ENCODE measurements around the gene WFDC5.
"Not testable (repeated sequence)": the region's sequence is repeated elsewhere in the genome, so short reads cannot be mapped to it uniquely, and the experiment has no call there.

The WFDC5 gene

GRCh38 chr20:45087097-45087790 lies 27.7 kb downstream of the WFDC5 start:
- peak; percentile 53 to 70 (median 55) for DNase-seq

GRCh38 chr20:45085867-45086266 lies 29.1 kb downstream of the WFDC5 start:
- DNase-seq = no peak

DNA sequence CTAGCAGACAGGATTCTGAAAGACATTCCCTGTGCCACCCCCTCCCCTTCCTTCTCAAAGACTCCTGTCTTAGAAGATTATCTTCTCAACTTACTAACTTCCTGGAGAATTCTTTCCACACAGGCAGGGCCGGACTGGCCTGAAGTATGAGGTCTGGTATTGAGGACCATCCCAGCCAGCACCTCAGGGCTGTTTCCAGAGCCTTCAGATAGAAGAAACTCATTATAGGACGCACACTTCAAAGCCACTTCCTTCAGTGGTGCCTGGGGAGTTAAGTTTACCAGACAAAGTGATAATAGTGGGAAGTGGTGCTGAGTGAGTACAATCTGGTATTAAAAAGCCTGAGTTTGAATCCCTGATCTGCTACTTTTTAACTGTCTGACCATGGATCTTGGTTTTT lies 29.7 kb downstream of the WFDC5 start:
- DNase-seq = no peak

DNA sequence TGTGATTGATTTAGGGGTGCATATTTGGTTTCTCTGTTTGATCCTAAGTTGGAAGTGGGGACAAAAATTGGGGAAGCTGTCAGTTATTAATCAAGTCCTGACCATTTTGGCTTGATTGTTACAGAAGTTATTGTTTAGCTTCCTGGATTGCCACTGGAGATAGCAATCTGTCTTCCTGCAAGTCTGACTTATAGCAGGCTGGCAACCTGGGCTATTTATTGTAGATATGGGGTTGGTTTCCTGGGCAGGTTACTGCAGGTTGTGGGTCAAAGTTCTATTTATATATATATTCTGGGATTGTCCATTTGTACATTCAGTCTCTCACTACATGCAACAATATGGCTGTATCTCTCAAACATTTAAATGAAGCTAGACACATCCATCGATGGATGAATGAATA lies 31.8 kb downstream of the WFDC5 start:
- DNase-seq = no peak

DNA sequence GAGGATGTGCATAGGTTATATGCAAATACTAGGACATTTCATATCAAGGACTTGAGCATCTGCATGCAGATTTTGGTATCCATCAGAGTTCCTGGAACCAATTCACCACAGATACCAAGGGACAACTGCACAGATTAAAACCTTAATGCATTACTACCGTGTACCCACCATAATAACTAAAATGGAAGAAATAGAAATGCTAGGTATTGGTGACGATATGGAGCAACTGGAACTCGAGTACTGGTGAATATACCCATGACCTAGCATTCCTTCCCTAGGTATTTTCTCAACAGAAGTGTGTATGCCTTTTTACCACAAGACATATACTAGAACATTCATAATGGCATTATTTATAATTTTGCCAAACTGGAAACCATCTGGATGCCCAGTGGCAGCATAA lies 32.5 kb downstream of the WFDC5 start:
- DNase-seq = no peak

- peak; percentile 37 to 44 (median 39) for DNase-seq
Measured at GRCh38 chr20:45080867-45081624, 33.9 kb downstream of the WFDC5 start.

DNA sequence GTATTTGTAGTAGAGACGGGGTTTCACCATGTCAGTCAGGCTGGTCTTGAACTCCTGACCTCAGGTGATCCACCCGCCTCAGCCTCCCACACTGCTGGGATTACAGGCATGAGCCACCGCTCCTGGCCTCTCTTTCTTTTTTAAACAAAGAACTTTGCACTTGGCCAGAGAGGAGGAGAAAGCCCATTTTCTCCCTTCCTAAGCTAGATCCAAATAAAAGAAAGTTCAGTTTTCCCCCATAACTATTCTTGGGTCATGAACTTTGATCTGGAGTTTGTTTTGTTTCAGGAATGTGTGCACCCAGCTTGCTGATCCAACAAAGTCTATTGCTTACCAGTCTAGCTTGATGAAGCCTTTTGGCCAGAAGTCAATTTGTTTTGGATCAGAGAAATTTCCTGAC lies 37.4 kb downstream of the WFDC5 start:
- DNase-seq = no peak

DNA sequence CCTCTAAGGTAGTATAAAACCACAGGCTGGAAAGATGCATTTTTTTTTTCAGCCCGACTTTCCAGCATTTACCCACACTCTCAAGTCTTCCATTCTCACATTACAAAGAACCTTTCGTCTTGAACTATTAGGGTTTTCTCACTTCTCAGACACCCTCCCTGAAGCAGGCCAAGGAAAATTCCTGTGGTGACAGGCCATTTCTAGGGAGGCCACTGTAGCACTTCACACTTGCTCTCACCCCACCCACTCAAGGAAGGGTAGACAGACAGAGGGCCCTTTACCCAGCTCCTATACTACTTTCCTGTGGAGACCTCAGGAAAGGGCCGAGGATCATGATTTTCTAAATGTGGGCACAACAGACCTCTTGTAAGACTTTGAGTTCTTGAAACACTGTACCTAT lies 41.8 kb downstream of the WFDC5 start:
- DNase-seq = no peak

DNA sequence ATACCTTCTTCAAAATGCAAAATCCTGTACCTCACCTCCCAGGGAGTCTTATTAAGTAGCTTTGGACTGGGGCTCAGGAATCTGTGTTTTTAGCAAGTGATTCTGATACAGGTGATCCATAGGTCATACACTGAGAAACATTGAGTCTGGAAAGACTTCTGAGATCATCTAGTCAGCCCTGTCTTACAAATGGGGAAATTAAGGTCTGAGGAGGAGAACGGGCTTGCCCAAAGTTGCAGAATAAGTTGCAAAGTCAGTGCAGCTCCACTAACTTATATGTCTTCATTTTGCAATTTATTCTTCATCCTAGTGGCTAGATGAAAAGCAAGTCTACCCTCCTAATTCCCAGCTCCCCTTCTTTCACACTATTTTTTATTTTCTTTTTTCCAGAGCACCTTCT lies 42.9 kb downstream of the WFDC5 start:
- peak; percentile 44 to 59 (median 57) for DNase-seq

DNA sequence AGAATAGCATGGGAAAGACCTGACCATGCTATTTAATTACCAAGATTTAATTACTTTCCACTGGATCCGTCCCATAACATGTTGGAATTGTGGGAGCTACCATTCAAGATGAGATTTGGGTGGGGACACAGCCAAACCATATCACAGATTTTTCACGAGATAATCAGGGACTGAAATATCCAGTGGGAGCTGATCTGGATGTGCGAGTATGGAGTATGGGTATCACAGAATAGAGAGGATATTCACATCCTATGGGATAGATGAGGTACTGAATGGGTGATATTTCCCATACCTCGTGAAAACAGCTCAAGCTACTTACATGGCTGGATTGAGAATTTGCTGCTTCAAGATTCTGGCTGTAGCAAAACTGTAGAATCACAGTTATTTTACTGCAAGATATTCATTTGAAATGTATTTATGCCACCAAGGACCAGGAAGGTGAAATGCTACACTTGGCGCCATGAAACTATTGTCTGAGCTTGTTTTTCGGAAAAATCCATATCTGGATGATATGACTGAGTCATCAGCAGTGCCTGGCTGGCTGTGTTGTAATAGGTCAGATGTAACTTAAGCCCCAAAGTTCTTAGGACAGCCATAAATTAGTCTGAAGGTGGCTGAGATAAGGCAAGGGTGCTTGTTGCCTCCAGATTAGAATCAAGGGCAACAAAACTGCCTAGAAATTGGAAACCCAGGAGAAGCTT lies 43.9 kb downstream of the WFDC5 start:
- peak; percentile 20 to 39 (median 25) for DNase-seq

DNA sequence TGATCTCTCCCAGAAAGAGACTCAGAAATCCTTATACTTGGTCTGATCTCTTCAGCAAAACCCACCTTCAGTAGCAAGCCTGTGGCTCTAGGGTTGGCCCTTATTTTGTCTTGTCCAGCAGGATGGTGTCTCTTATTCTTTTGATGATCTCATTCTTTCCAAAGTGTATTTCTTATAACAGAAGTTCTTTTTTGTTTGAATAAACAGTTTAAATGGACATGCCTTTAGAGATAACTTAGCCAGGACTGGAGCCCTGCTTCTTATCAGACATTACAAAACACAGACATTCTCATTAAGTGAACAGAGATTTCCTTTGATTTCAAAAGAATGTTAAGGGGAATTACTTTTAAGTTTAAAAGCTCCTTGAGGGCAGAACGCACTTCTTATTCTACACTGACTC lies 45.7 kb downstream of the WFDC5 start:
- DNase-seq = no peak

GRCh38 chr20:45067558-45067957 lies 47.4 kb downstream of the WFDC5 start:
- no peak for DNase-seq

GRCh38 chr20:45067087-45067486 lies 47.9 kb downstream of the WFDC5 start:
- DNase-seq = no peak

DNA sequence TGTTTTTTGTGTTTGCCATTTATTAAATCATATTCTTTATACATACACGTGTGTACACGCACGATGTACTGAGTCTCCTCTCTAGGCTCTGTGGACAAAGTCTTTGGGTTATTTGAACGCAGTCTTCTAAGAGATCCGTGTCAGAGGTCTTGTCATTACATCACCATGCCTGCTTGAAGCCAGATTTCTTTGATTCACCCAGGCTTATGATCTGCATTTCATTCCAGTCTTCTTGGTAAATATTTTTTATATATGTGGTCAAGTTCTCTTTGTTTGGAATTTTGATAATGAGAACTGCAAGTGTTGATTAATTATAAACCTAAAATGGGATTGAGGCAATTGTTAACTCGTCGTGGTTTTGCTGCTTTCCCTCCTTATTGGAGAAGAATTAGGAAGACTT lies 48.6 kb downstream of the WFDC5 start:
- no peak for DNase-seq

DNA sequence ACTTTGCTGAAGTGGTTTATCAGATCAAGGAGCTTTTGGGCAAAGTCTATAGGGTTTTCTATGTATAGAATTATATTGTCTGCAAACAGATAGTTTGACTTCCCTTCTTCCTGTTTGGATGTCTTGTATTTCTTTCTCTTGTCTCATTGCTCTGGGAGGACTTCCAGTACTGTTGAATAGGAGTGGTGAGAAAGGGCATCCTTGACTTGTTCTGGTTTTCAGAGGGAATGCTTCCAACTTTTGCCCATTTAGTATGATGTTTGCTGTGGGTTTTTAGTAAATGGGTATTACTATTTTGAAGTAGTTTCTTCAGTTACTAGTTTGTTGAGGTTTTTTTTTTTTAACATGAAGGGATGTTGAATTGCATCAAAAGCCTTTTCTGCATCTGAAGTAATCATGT lies 50.2 kb downstream of the WFDC5 start:
- no peak for DNase-seq

DNA sequence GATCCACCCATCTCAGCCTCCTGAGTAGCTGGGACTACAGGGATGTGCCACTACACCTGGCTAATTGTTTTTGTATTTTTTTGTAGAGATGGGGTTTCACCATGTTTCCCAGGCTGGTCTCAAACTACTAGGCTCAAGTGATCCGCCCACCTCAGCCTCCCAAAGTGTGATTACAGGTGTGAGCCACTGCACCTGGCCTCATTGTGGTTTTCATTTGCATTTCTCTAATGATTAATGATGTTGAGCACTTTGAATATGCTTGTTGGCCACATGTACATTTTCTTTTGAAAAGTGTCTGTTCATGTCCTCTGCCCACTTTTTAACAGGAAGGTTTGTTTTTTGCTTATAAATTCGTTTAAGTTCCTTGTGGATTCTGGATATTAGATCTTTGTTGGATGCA lies 51.9 kb downstream of the WFDC5 start:
- not testable (repeated sequence) for DNase-seq

GRCh38 chr20:45061244-45061643 lies 53.7 kb downstream of the WFDC5 start:
- DNase-seq = peak; percentile 23 to 47 (median 45)

DNA sequence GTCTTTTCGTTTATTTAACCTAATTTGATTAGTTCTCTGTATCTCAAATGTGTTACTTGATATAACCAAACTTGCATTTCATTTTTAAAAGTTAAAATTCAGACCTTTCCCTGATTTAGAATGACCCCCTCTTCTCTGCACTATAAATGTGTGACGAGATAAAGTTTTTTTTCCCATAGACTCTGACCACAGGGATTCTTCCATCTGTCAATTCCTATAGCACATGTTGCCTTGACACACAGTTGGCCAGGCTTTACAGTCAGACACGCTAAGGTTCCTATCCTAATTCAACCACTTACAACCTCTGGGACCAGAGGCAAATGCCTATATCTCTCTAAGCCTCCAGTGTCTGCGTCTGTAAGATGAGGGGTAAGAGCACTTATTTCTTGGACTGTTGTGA lies 54.7 kb downstream of the WFDC5 start:
- DNase-seq = no peak
